OCI-LY1 (cell line): ENCODE results near the gene FAM229A.
A peak's percentile ranks its signal among the peaks of the same experiment; 100 is the strongest.

Experiments
- H2AFZ ChIP-seq: fragments of 200-600 bp; sonication (generic), shearing (Covaris generic); 2 replicates; pipeline ENCODE4 v1.6.0; 2014; ENCODE audit warnings: antibody characterized with exemption, mild to moderate bottlenecking, low read length
- H3F3A ChIP-seq: fragments of 200-600 bp; sonication (generic), shearing (Covaris generic); 2 replicates; pipeline ENCODE4 v1.6.0; 2014; ENCODE audit warnings: mild to moderate bottlenecking, antibody characterized with exemption, low read length, moderate library complexity; ENCODE audit not compliant: insufficient read depth
- H3K27ac ChIP-seq: fragments of 200-600 bp; sonication (generic); 2 replicates; pipeline ENCODE4 v1.5.1; 2014; ENCODE audit warnings: low read length, mixed run types, mild to moderate bottlenecking, low read depth; ENCODE audit not compliant: poor library complexity, severe bottlenecking
- H3K27me3 ChIP-seq: fragments of 200-600 bp; sonication (generic); 2 replicates; pipeline ENCODE4 v1.6.0; 2014; ENCODE audit warnings: antibody characterized with exemption, mild to moderate bottlenecking, low read length, moderate library complexity; ENCODE audit not compliant: insufficient read depth
- H3K36me3 ChIP-seq: fragments of 200-600 bp; sonication (generic); 2 replicates; pipeline ENCODE4 v1.6.1; 2014; ENCODE audit warnings: mild to moderate bottlenecking, antibody characterized with exemption, low read length, moderate library complexity, mixed read lengths; ENCODE audit not compliant: insufficient read depth
- H3K4me1 ChIP-seq: fragments of 200-600 bp; sonication (generic); 2 replicates; pipeline ENCODE4 v1.5.1; 2014; ENCODE audit warnings: mild to moderate bottlenecking, low read length, moderate library complexity; ENCODE audit not compliant: insufficient read depth, severe bottlenecking
- H3K4me2 ChIP-seq: fragments of 200-600 bp; sonication (generic), shearing (Covaris generic); 2 replicates; pipeline ENCODE4 v1.6.1; 2014; ENCODE audit warnings: low read length
- H3K4me3 ChIP-seq: fragments of 200-600 bp; sonication (generic); 2 replicates; pipeline ENCODE4 v1.5.1; 2014; ENCODE audit warnings: low read length, low read depth, mild to moderate bottlenecking, mixed read lengths; ENCODE audit not compliant: poor library complexity, severe bottlenecking
- H3K79me2 ChIP-seq: fragments of 200-600 bp; shearing (Covaris generic); 2 replicates; pipeline ENCODE4 v1.6.1; 2016; ENCODE audit warnings: mixed run types, low read length, mixed read lengths; ENCODE audit not compliant: insufficient read depth
- H3K9ac ChIP-seq: fragments of 200-600 bp; sonication (generic), shearing (Covaris generic); 2 replicates; pipeline ENCODE4 v1.6.1; 2014; ENCODE audit warnings: mild to moderate bottlenecking, low read length, mixed read lengths
- H3K9me2 ChIP-seq: fragments of 200-600 bp; sonication (generic), shearing (Covaris generic); 2 replicates; pipeline ENCODE4 v1.6.1; 2014; ENCODE audit warnings: low read depth, mild to moderate bottlenecking, low read length, mixed read lengths
- H3K9me3 ChIP-seq: fragments of 200-600 bp; shearing (Covaris generic); 2 replicates; pipeline ENCODE4 v1.6.1; 2014; ENCODE audit warnings: low read length, mixed read lengths
- H4K20me1 ChIP-seq: fragments of 200-600 bp; sonication (generic), shearing (Covaris generic); 2 replicates; pipeline ENCODE4 v1.6.0; 2016; ENCODE audit warnings: mild to moderate bottlenecking, low read length; ENCODE audit not compliant: insufficient read depth
- CTCF ChIP-seq: fragments of 200-600 bp; sonication (generic), shearing (Covaris generic); IDR thresholded peaks from 2 replicates; pipeline ENCODE4 v1.5.1; 2017; ENCODE audit warnings: mild to moderate bottlenecking, antibody characterized with exemption, low read length, moderate library complexity, mixed read lengths
- EZH2 ChIP-seq: fragments of 200-600 bp; sonication (generic), shearing (Covaris generic); IDR thresholded peaks from 2 replicates; pipeline ENCODE4 v1.8.0; 2017; ENCODE audit warnings: borderline replicate concordance, mixed run types, mild to moderate bottlenecking, antibody characterized with exemption, low read length, moderate library complexity, mixed read lengths

Gene FAM229A

GRCh38 chr1:32405672-32406467 lies 43.6 kb upstream of the FAM229A start:
- Histone ChIP-seq H3K9ac (no peak overlapping the region), H3K79me2 (no peaks in the 10 kb centered on the region), H2AFZ (no peak overlapping the region), H3K36me3 (no peaks in the 10 kb centered on the region), H4K20me1 (no peaks in the 10 kb centered on the region), H3K9me2 (no peaks in the 10 kb centered on the region), H3F3A (no peaks in the 10 kb centered on the region), H3K27me3 (peaks cover 9% of the 10 kb centered on the region; the same call in 1 of the 2 replicates), H3K4me2 (no peak overlapping the region), H3K4me1 (no peaks in the 10 kb centered on the region), H3K27ac (no peak overlapping the region), H3K9me3 (no peaks in the 10 kb centered on the region), H3K4me3 (no peak overlapping the region)
- TF ChIP-seq CTCF = no peak
- no peak for TF ChIP-seq EZH2

- H3K4me1 ChIP-seq = no peaks in the 10 kb centered on the region
- H3F3A ChIP-seq = no peaks in the 10 kb centered on the region
- H3K4me2 ChIP-seq = no peak overlapping the region
- no peaks in the 10 kb centered on the region for H3K36me3 ChIP-seq
- TF ChIP-seq CTCF = no peak
- TF ChIP-seq EZH2 = no peak
- no peaks in the 10 kb centered on the region for H3K9me3 ChIP-seq
- peaks cover 9% of the 10 kb centered on the region; the same call in 1 of the 2 replicates for H3K27me3 ChIP-seq
- no peak overlapping the region for H3K4me3 ChIP-seq
- no peaks in the 10 kb centered on the region for H3K79me2 ChIP-seq
- H3K9ac ChIP-seq = no peak overlapping the region
- no peaks in the 10 kb centered on the region for H4K20me1 ChIP-seq
- H3K9me2 ChIP-seq = no peaks in the 10 kb centered on the region
- no peak overlapping the region for H2AFZ ChIP-seq
- no peak overlapping the region for H3K27ac ChIP-seq
Measured at GRCh38 chr1:32404946-32405345, 42.7 kb upstream of the FAM229A start.

GRCh38 chr1:32400876-32401631 lies 38.8 kb upstream of the FAM229A start:
- TF ChIP-seq EZH2 (no peak), CTCF (peak; percentile 93)
- Histone ChIP-seq H3F3A (no peaks in the 10 kb centered on the region), H3K36me3 (no peaks in the 10 kb centered on the region), H2AFZ (no peak overlapping the region), H3K4me3 (no peak overlapping the region), H3K9me3 (peaks cover 3% of the 10 kb centered on the region; the same call in 1 of the 2 replicates), H3K9ac (no peak overlapping the region), H4K20me1 (no peaks in the 10 kb centered on the region), H3K9me2 (no peaks in the 10 kb centered on the region), H3K27me3 (0 out of 2 replicates have a peak, but pooled peaks cover 4% of the 10 kb centered on the region), H3K4me1 (no peaks in the 10 kb centered on the region), H3K4me2 (peak overlapping the region; percentile 17; the same call in 1 of the 2 replicates), H3K27ac (no peak overlapping the region), H3K79me2 (no peaks in the 10 kb centered on the region)
